GM21529 (cell line): ENCODE data around the gene TAF4.

Source experiments
- ATAC-seq: cut with Tn5 transposase; IDR thresholded peaks from one replicate; pipeline ENCODE4 v1.9.1; 2021; ENCODE audit not compliant: unreplicated experiment

TAF4 gene

GRCh38 chr20:61934716-61935530 is 130.8 kb downstream of the TAF4 start:
- no peak for ATAC-seq

DNA sequence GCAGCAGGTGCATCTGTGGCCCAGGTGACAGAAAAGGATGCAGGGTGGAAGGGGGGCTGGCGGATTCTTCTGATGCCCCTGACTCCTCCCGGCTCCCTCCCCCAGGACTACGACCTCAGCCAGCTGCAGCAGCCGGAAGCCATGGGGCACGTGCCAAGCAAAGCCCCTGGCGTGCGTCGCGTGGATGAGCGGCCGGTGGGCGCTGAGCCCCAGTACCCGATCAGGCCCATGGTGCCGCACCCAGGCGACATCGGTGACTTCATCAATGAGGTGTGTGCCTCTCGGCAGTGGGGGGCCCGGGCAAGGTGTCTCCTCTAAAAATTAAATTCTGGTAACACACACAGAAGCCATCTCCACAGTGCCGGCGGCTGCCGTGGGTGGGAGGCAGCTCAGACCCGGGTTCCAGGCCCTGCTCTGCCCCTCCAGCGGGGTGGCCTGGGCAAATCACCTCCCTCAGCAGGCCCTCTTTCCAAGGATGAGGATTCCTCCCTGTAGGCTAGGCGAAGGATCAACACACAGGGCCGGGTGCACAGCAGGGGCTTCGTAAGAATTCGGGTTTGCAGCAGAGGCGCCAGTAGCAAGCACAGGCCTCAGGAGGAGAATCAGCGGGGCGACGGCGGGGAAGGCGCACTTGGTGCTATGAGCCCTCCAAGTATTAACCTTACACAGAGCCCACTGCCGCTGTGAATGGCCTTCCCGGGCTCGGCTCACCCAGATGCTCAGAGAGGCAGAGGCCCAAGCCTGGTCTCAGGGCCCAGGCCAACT is 131.5 kb downstream of the TAF4 start:
- ATAC-seq, result no peak

GRCh38 chr20:61933481-61933950 is 132.2 kb downstream of the TAF4 start:
- no peak for ATAC-seq

- ATAC-seq, result no peak
Measured at GRCh38 chr20:61932711-61933480, 132.8 kb downstream of the TAF4 start.

- ATAC-seq, result no peak
Measured at GRCh38 chr20:61932199-61932592, 133.5 kb downstream of the TAF4 start.

DNA sequence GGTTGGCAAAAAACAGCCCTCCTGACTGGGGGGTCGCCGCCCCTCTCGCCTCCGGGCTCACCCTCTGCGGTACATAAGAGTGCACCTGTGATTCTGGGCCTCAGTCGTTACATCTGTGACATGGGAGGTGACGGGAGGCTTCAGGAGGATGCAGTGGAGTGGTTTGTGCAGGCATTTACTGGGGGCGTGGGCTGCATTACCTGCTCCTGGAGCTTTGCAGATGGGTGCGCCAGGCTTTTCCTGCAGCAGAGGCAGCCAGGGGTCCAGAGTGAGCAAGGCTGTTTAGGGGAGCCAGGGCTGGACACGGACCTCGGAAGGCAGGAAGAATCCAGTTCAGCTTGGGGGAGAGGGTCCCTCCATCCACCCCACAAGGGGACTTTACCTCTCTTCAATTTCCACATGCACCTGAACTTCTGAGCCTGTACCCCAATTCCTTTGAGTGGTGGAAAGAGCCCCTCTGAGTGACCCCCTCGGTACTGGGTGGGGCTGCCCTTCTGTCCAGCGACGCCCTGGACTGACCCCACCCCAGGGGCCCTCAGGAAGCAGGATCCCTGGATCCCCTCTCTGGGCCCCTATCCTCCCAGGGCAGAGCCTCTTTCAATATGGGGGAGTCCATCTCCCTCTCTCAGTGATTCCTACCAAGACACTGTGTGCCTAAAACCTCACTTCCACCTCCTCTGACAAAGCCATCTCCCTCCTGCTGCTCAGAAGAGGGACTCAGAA is 134.0 kb downstream of the TAF4 start:
- no peak for ATAC-seq

GRCh38 chr20:61930776-61931475 is 134.8 kb downstream of the TAF4 start:
- ATAC-seq, result no peak

DNA sequence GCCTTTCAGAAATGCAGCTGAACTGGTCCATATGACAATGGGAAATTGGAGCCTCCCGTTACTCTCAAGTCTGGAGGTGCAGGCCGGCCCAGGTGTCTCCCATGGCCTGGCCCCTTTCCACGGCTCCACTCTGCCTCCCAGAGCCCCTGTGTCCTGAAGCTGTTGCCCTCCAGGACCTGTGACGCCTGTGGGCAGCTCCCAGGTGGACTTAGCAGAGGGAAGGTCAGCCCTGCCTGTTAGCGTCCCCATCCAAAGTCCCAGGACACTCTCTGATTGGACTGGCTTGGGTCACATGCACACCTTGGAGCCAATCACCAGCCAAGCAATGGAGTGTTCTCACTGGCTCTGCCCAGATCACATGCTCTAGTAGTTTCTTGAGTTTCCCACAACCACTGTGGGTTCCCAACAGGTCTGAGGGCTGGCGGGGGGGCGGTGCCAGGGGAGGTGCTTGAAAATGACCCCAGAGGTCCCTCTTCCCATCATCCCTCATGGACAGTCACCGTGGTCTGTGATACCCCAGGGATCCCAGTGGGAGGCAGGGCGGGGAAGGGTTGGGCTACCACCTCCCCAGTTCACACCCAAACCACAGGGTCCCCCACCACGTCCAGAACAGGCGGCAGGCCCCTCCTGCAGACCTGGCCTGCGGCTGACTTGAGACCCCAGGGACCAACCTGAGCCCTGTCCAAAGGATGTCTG is 135.6 kb downstream of the TAF4 start:
- ATAC-seq, result no peak

DNA sequence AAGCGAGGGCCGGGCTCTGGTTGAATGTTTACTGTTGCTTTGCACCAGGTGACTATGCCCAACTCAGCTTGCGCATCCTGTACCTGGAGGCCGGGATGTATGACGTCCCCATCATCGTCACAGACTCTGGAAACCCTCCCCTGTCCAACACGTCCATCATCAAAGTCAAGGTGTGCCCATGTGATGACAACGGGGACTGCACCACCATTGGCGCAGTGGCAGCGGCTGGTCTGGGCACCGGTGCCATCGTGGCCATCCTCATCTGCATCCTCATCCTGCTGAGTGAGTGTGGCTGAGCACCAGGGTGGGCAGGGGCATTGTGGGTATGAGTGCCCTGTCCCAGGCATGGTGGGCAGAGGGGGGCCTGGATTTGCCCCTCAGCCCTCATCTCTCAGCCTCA is 136.1 kb downstream of the TAF4 start:
- no peak for ATAC-seq

- ATAC-seq, result no peak
Measured at GRCh38 chr20:61927826-61928541, 137.7 kb downstream of the TAF4 start.

- no peak for ATAC-seq
Measured at GRCh38 chr20:61927193-61927825, 138.4 kb downstream of the TAF4 start.

DNA sequence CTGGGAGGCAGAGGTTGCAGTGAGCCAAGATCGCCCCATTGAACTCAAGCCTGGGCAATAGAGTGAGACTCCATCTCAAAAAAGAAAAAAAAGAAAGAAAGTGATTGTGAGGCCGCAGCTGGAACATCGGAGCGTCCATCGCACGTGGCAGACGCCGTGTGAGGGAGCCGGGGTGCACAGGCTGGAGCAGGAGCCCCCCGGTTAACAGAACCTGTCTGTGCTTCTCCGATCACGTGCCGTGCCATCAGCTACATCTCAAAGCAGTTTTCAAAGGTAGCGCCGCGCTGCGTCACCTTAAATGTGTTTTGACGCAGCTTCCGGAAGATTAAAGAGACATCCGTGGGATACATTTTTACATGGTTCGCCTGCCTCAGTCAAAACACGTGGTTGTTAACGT is 138.9 kb downstream of the TAF4 start:
- no peak for ATAC-seq

DNA sequence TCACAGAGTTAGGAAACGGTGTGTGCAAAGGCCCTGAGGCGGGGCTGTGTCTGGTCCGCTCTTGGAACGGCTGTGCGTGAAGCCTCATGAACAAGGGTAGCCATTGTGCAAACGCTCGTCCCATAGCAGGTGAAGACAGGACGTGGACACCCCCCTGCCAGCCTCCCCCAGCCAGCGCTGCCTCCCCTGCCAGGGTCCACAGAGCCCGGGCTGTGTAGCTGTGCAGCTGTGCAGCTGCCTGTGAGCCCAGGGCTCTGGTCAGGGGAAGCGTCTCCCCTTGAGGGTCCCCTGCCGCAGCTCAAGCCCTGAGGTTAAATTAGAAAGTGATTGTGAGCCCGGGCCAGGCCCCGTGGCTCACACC is 139.4 kb downstream of the TAF4 start:
- ATAC-seq, result no peak

- no peak for ATAC-seq
Measured at GRCh38 chr20:61925555-61926252, 140.0 kb downstream of the TAF4 start.

DNA sequence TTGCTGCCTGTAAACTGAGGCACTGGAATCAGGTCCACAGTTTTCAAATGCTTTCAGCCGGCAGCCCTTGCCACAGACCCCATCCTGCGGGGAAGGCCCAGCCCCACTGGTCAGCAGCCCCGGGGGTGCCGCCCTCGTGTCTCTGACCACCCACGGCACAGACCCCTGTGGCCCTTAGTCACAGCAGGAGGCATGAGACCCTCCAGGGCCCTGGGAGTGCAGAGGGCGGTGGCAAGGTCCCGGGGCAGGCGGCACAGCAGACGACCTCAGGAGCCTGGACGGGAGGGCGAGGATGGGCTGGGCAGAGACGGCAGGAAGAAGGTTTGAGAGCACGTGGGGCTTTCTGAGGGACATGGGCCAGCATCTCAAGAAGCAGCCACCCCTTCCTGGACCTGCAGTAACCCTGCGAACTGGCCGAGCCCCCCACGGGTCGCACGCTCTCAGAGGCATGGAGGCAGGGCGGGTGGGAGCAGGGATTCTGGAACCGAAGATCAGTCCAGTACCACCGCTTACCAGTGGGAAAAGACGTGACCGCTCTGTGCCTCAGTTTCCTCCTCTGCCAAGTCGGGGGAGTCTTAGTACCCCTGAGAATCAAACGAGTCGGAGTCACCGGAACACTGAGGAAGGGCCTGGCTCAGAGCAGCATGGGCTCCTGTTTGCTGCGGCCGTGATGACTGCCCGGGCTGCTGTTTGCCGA is 140.7 kb downstream of the TAF4 start:
- ATAC-seq, result no peak
